T-helper 22 cell (primary cell): ENCODE measurements around the gene VAV3.

Source experiments
- DNase-seq: peaks from one replicate; pipeline ENCODE4 v3.0.0-alpha.2; 2020; ENCODE audit warnings: low read depth

The VAV3 gene

GRCh38 chr1:107974090-107974489 is 9.1 kb upstream of the VAV3 start:
- DNase-seq: no peak

GRCh38 chr1:107972391-107973180 is 7.6 kb upstream of the VAV3 start:
- DNase-seq: no peak

GRCh38 chr1:107966550-107966949 is 1.6 kb upstream of the VAV3 start:
- DNase-seq: no peak

- DNase-seq: no peak
These were observed 457 bp downstream of the VAV3 start for GRCh38 chr1:107964336-107965109.

GRCh38 chr1:107963601-107964335 is 1.2 kb downstream of the VAV3 start:
- DNase-seq: no peak

- no peak for DNase-seq
These were observed 2.0 kb downstream of the VAV3 start for GRCh38 chr1:107963008-107963407.

GRCh38 chr1:107954719-107955415 is 10.1 kb downstream of the VAV3 start:
- no peak for DNase-seq

- DNase-seq: no peak
These were observed 10.9 kb downstream of the VAV3 start for GRCh38 chr1:107954126-107954525.

- no peak for DNase-seq
These were observed 11.4 kb downstream of the VAV3 start for GRCh38 chr1:107953556-107953955.

GRCh38 chr1:107952989-107953388 is 12.0 kb downstream of the VAV3 start:
- DNase-seq: no peak

- no peak for DNase-seq
These were observed 14.5 kb downstream of the VAV3 start for GRCh38 chr1:107950464-107950863.

- no peak for DNase-seq
These were observed 15.3 kb downstream of the VAV3 start for GRCh38 chr1:107949467-107950253.

- DNase-seq: no peak
These were observed 18.2 kb downstream of the VAV3 start for GRCh38 chr1:107946794-107947193.

- DNase-seq: no peak
These were observed 21.3 kb downstream of the VAV3 start for GRCh38 chr1:107943694-107944093.

- no peak for DNase-seq
These were observed 22.2 kb downstream of the VAV3 start for GRCh38 chr1:107942814-107943213.

GRCh38 chr1:107941531-107941930 is 23.4 kb downstream of the VAV3 start:
- DNase-seq: no peak

- DNase-seq: no peak
These were observed 23.9 kb downstream of the VAV3 start for GRCh38 chr1:107941123-107941522.

GRCh38 chr1:107940701-107941100 is 24.3 kb downstream of the VAV3 start:
- DNase-seq: no peak

- DNase-seq: no peak
These were observed 24.9 kb downstream of the VAV3 start for GRCh38 chr1:107940017-107940577.

GRCh38 chr1:107939256-107939655 is 25.7 kb downstream of the VAV3 start:
- DNase-seq: no peak
